ENCODE data around the gene TTC33.

DNA sequence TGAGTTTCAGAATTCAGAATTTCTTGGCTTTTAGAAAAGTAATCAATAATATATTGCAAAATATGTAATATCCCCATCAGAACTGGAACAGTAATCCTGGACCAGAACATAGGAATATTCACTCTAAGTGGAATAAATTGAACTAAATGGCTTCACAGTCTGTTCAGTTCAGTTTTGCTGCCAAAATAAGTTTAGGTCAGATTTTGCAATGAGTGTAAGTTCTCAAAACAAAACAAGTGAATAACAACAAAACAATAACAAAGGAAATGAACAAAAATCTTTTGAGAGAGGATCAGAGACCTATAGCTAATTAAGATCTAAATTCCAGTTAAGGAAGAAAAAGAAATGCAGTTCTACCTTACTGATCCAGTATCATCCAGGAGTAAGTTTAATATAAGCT lies 66.8 kb downstream of the TTC33 start:
- TF ChIP-seq, protein P1, sequence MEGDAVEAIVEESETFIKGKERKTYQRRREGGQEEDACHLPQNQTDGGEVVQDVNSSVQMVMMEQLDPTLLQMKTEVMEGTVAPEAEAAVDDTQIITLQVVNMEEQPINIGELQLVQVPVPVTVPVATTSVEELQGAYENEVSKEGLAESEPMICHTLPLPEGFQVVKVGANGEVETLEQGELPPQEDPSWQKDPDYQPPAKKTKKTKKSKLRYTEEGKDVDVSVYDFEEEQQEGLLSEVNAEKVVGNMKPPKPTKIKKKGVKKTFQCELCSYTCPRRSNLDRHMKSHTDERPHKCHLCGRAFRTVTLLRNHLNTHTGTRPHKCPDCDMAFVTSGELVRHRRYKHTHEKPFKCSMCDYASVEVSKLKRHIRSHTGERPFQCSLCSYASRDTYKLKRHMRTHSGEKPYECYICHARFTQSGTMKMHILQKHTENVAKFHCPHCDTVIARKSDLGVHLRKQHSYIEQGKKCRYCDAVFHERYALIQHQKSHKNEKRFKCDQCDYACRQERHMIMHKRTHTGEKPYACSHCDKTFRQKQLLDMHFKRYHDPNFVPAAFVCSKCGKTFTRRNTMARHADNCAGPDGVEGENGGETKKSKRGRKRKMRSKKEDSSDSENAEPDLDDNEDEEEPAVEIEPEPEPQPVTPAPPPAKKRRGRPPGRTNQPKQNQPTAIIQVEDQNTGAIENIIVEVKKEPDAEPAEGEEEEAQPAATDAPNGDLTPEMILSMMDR (IDR thresholded peaks at IDR 0.05) = no peak
- TF ChIP-seq POLR2A (IDR thresholded peaks at IDR 0.05) = no peak

Data from Peyer's patch (tissue), 4 donors.